HG03457 (cell line): ENCODE measurements around the gene PLS3.
"Not testable (repeated sequence)": the region's sequence is repeated elsewhere in the genome, so short reads cannot be mapped to it uniquely, and the experiment has no call there.

Experiments used
- ATAC-seq: cut with Tn5 transposase; IDR thresholded peaks from one replicate; pipeline ENCODE4 v1.9.1; 2021; ENCODE audit warnings: moderate number of reproducible peaks; ENCODE audit not compliant: unreplicated experiment

The PLS3 gene

GRCh38 chrX:115602729-115603389 lies 41.9 kb downstream of the PLS3 start:
- no peak for ATAC-seq

DNA sequence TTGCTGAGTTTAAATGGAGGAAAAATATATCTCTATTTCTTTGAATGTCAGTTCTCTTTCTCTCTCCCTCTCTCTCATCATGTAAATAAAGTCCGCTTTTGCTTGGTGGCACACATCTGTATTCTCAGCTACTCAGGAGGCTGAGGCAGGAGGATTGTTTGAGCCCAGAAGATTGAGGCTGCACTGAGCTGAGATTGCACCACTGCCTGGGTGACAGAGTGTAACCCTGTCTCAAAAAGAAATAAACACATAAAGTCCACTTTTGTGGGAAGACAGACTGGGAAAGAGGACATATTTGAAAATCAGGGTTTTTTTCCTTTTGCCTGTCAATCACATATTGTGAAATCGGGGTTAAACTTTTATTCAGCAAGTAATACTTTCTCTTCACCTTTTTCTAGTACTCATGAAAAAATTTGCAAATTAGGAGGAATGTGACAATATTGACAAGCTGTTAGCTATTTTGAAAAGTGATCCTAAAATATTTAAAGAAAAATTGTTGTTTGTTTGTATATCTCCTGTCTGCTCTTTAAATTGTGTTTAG lies 42.6 kb downstream of the PLS3 start:
- no peak for ATAC-seq

GRCh38 chrX:115606861-115607260 lies 45.9 kb downstream of the PLS3 start:
- ATAC-seq, result no peak

DNA sequence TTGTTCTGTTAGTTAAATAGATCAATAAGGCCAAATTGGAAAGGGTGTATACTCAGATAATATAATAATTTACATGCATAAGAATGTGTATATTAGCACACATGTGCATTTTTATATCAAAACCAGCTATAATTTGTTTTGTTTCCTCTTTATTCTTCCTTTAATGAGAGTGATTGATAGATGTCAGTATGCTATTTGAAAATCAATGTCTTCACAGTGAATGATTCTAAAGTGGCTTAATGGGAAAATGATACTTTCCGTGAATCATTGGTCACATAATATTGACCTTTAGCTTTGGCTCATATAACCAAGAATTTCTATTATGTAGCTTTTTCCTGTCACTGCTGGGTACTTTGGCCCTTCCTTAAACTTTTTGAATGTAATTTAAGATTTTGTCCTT lies 48.6 kb downstream of the PLS3 start:
- ATAC-seq, result no peak

DNA sequence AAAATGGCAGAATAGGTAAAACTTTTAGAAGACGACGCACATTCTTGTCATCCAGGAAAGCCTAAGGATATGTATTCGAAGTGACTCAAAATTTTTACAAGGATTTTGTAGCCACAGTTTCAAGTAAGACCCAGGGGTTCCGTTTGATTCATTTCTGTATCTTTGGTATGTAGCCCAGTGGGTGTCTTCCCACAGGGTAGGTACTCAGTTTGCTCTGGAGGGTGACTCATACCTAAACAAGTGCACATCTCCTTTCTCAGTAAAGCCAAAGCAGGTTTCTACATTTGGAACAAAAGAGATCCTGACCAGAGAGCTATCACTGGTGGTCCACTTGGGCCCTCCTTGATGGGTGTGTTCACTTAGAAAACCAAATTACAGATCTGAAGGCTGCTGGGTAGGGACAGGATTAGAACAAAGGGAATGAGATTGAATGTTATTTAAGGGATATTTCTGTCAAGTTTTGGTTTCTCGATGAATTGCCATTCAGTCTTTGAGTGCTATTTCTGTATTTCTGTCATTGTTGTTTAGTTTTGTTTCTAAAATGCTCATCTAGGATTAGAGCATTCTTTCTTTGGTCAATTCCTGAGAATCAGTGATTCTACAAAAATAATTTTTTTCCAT lies 56.1 kb downstream of the PLS3 start:
- ATAC-seq, result peak; percentile 46

DNA sequence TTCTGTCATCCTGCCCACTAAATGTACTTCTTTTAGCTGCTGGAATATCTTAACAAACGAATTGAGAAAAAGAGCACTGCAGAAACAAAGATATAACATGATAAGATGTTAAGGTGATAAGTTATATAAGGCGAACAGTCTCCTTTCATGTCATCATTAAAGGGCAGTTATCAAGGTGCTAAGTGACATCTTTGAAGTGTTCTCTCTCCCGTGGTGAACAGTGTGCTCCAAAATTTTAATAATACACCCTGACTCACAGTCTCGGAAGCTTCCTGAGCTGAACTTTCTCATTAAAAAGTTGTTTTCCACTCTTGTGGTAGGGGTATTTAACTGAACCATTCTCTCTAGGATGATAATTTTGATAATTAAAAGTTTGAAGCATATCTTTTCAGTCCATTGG lies 61.6 kb downstream of the PLS3 start:
- ATAC-seq, result no peak

DNA sequence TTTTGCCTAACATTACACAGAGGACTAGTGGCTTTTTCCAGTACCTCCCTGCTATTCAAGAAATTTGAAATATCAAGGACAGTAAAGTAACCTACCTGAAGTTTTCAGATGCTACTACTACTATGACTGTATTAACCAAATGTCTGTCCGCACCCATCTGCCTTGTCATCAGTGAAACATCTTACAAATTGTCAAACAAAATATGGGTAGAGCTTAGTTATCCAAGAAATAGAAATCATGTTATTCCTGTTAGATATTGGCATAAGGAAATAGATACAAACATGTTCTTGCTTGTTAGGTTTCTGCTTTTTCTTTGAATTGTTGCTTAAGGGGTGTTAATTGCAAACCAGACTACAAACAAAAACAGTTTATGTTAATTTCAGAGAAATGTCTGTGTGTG lies 63.9 kb downstream of the PLS3 start:
- no peak for ATAC-seq

DNA sequence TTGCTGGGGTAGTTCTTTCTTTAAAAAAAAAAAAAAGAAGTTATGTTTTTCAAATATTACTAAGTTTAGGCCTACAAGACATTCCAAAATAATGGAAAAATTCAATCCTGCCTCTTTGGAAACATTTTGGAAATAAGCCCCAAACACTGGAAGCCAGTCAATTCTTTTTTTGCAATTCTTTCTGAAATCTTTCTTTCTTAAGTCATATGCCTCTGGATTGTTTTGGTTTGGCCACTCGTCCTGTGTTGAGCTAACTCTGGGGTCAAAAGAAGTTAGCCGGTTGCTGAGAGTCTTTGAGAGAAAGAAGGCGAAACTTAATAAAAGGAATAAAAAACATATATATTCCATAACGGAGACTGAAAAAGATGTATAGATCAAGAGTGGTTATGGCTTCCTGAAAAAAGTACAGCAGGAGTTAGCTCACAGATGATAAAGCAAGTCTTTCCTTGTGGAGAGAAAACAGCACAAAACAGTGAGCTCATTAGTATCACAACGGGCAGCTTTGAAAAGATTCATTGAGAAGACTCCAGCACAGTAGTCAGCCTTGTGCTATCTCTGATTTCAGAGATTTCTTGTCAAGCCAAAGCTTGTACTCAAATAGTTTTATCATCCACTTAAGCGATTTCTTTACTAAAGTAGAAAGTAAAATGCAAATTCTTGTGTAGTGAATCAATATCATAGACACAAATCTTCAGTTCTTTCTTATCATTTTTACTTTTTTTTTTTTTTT lies 64.8 kb downstream of the PLS3 start:
- ATAC-seq, result no peak

DNA sequence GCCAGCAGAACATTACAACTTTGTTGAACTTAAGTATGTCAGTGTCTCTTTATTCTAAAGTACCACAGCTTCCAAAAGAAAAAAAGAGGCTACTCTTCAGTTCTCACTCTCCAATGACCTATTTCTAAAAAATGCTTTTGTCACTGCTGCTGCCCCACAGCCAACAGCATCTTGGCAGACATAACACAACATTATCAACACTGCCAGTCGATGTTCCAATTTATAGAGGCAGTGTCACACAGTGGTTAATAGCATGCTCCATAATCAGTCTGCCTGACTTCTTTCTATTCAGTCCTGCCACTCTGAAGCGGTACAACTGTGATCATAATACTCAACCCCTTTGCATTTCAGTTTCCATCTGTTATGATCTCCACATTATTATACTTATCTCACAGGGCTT lies 69.2 kb downstream of the PLS3 start:
- ATAC-seq, result no peak

DNA sequence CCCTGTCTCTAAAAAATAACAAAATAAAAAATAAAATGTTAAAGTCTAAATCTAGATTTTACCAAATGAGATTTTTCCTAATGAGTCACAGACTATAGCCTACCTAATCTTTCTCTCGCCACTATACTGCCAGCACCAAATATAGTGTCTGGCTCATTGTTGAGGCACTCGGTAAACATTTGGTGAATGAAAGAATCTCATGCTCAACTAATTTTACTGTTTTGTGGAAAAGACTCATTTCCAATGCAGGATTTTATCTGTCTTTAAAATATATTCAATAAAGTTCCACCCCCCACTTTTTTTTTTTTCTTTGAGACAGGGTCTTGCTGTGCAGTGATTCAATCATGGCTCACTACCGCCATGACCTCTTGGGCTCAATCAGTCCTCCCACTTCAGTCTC lies 71.5 kb downstream of the PLS3 start:
- no peak for ATAC-seq

DNA sequence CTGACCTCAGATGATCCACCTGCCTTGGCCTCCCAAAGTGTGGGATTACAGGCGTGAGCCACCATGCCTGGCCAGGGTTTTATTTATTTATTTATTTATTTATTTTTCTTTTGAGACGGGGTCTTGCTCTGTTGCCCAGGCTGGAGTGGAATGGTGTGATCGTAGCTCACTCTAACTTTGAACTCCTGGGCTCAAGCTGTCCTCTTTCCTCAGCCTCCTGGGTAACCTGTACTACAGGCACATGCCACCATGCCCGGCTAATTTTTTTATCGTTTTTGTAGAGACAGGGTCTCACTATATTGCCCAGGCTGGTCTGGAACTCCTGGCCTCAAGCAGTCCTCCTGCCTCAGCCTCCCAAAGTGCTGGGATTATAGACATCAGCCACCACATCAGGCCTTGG lies 72.4 kb downstream of the PLS3 start:
- ATAC-seq, result not testable (repeated sequence)

GRCh38 chrX:115639334-115639880 lies 78.4 kb downstream of the PLS3 start:
- ATAC-seq, result no peak

DNA sequence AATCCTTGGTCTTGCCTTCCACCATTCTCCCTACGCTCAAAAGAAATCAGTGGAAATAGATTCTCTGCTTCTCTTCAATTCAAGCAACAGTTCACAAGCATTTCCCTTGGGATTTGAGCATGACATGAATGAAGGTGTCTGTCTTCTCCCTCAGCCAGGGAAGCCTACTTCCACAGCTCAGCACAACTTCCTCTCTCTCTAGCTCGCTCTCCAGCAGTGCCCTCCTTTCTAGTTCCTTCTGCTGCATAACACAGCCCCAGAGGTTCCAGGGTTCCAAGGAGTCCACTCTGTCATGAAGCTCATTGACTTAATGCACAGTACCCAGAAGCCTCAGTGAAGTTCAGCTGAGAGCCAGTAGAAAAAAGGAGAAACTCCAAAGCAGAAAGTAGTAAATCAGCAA lies 81.3 kb downstream of the PLS3 start:
- ATAC-seq, result no peak

GRCh38 chrX:115642895-115643530 lies 82.0 kb downstream of the PLS3 start:
- ATAC-seq, result no peak

GRCh38 chrX:115644397-115644796 lies 83.4 kb downstream of the PLS3 start:
- ATAC-seq, result not testable (repeated sequence)

- ATAC-seq, result no peak
These were observed 88.6 kb downstream of the PLS3 start for GRCh38 chrX:115649461-115650063.

DNA sequence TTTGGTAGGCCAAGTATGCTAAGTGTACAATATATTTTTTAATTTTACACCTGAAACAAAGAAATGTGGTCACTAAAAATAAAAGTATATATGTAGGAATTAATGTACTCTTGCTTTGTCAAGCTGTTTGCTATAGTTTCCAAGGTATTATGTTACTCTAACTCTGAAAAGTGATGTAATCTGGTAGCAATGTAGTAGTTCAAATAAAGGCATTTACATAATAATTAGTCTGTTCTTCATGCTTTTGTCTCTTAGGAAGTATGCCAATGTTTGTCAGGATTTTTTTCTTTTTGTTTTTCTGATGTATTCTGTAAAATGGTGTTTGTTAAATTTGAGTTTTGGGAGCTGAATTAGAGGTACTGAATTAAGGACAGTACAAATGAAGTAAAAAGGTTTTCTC lies 89.5 kb downstream of the PLS3 start:
- ATAC-seq, result no peak

GRCh38 chrX:115650916-115651315 lies 89.9 kb downstream of the PLS3 start:
- no peak for ATAC-seq

GRCh38 chrX:115652221-115652620 lies 91.2 kb downstream of the PLS3 start:
- no peak for ATAC-seq

DNA sequence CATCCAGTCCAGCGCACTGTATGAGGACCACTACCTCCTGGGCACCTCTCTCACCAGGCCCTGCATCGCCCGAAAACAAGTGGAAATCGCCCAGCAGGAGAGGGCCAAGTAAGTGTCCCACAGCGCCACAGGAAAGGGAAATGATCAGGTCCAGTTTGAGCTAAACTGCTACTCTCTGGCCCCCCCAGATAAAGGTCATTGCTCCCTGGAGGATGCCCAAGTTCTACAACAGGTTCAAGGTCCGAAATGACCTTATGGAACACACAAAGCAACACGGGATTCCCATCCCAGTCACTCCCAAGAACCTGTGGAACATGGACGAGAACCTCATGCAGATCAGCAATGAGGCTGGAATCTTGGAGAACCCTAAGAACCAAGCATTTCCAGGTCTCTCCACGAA lies 104.1 kb downstream of the PLS3 start:
- ATAC-seq, result no peak

GRCh38 chrX:115679460-115679859 lies 118.5 kb downstream of the PLS3 start:
- no peak for ATAC-seq
